HAP-1 (cell line): Measurements from ENCODE around the gene PRDM4.
"Not testable (repeated sequence)": the region's sequence is repeated elsewhere in the genome, so short reads cannot be mapped to it uniquely, and the experiment has no call there.

ENCODE experiments used
- DNase-seq, 2 experiments: peaks; one replicate each; pipeline ENCODE4 v3.0.0-alpha.2; 2016 to 2020; ENCODE audit warnings: low spot score in 2 of 2
- H3K27me3 ChIP-seq: fragments of 250-450 bp; sonication (Bioruptor Pico); 2 replicates; pipeline ENCODE4 v1.5.1; 2020; ENCODE audit warnings: low read depth, mild to moderate bottlenecking, moderate library complexity
- H3K36me3 ChIP-seq: fragments of 250-450 bp; sonication (Bioruptor Pico); replicated peaks from 2 replicates; pipeline ENCODE4 v1.5.1; 2020; ENCODE audit warnings: mild to moderate bottlenecking
- H3K4me1 ChIP-seq: fragments of 250-450 bp; sonication (Bioruptor Pico); 2 replicates; pipeline ENCODE4 v1.5.1; 2020; ENCODE audit warnings: mild to moderate bottlenecking
- H3K4me3 ChIP-seq: fragments of 250-450 bp; sonication (Bioruptor Pico); 2 replicates; pipeline ENCODE4 v1.5.1; 2020; ENCODE audit warnings: mild to moderate bottlenecking, moderate library complexity
- H3K9me3 ChIP-seq: fragments of 250-450 bp; sonication (Bioruptor Pico); 2 replicates; pipeline ENCODE4 v1.5.1; 2020; ENCODE audit warnings: mild to moderate bottlenecking, moderate library complexity
- in situ Hi-C: fragments of 300-500 bp; cut with MboI; formaldehyde crosslinking; loops from 3 replicates; pipeline ENCODE4 v1.14.3; 2020; ENCODE audit warnings: low sequenced_read_pairs, inconsistent platforms, mixed read lengths

PRDM4 gene

GRCh38 chr12:107749083-107749482, 11.9 kb downstream of the PRDM4 start:
- Histone ChIP-seq H3K4me1 (no peaks in the 10 kb centered on the region), H3K9me3 (no peaks in the 10 kb centered on the region), H3K27me3 (no peaks in the 10 kb centered on the region), H3K36me3 (peaks cover 94% of the 10 kb centered on the region), H3K4me3 (no peak overlapping the region)
- in situ Hi-C loops, result loop anchor here (25.0 kb wide), 1 partner anchor 788 kb away; no protein-coding TSS in a partner anchor
- DNase-seq, result no peak

- H3K36me3 ChIP-seq, result peaks cover 94% of the 10 kb centered on the region
- no peak for DNase-seq
Measured at GRCh38 chr12:107748472-107748871, 12.5 kb downstream of the PRDM4 start.

GRCh38 chr12:107736914-107737313, 24.0 kb downstream of the PRDM4 start:
- DNase-seq, result no peak
- H3K9me3 ChIP-seq, result no peaks in the 10 kb centered on the region
- H3K4me3 ChIP-seq, result no peak overlapping the region
- H3K4me1 ChIP-seq, result no peaks in the 10 kb centered on the region
- no peaks in the 10 kb centered on the region for H3K27me3 ChIP-seq
- peaks cover 89% of the 10 kb centered on the region for H3K36me3 ChIP-seq
- in situ Hi-C loops, result loop anchor here (25.0 kb wide), 1 partner anchor 800 kb away; no protein-coding TSS in a partner anchor

More at GRCh38 chr12:107748472-107748871, 12.5 kb downstream of the PRDM4 start:
- no peaks in the 10 kb centered on the region for H3K27me3 ChIP-seq
- in situ Hi-C loops, result loop anchor here (25.0 kb wide), 1 partner anchor 789 kb away; no protein-coding TSS in a partner anchor
- H3K9me3 ChIP-seq, result no peaks in the 10 kb centered on the region
- no peaks in the 10 kb centered on the region for H3K4me1 ChIP-seq
- H3K4me3 ChIP-seq, result no peak overlapping the region

GRCh38 chr12:107735763-107736162, 25.2 kb downstream of the PRDM4 start:
- Histone ChIP-seq H3K4me3 (no peak overlapping the region), H3K27me3 (no peaks in the 10 kb centered on the region), H3K36me3 (peaks cover 78% of the 10 kb centered on the region), H3K9me3 (no peaks in the 10 kb centered on the region), H3K4me1 (no peaks in the 10 kb centered on the region)
- DNase-seq, result no peak
- in situ Hi-C loops, result loop anchor here (25.0 kb wide), 1 partner anchor 802 kb away; no protein-coding TSS in a partner anchor

GRCh38 chr12:107734139-107734538, 26.8 kb downstream of the PRDM4 start:
- DNase-seq, result no peak
- no peak overlapping the region for H3K4me3 ChIP-seq
- H3K36me3 ChIP-seq, result peaks cover 61% of the 10 kb centered on the region
- H3K4me1 ChIP-seq, result no peaks in the 10 kb centered on the region
- H3K9me3 ChIP-seq, result no peaks in the 10 kb centered on the region
- no peaks in the 10 kb centered on the region for H3K27me3 ChIP-seq
- in situ Hi-C loops, result loop anchor here (25.0 kb wide), 1 partner anchor 803 kb away; no protein-coding TSS in a partner anchor

- Histone ChIP-seq H3K36me3 (peaks cover 44% of the 10 kb centered on the region), H3K4me1 (no peaks in the 10 kb centered on the region), H3K27me3 (no peaks in the 10 kb centered on the region), H3K4me3 (no peak overlapping the region), H3K9me3 (no peaks in the 10 kb centered on the region)
- in situ Hi-C loops, result loop anchor here (25.0 kb wide), 1 partner anchor 805 kb away; no protein-coding TSS in a partner anchor
- no peak for DNase-seq
Measured at GRCh38 chr12:107732365-107732764, 28.6 kb downstream of the PRDM4 start.

- Histone ChIP-seq H3K9me3 (no peaks in the 10 kb centered on the region), H3K36me3 (peaks cover 34% of the 10 kb centered on the region), H3K4me1 (no peaks in the 10 kb centered on the region), H3K27me3 (no peaks in the 10 kb centered on the region), H3K4me3 (no peak overlapping the region)
- DNase-seq, result no peak
- in situ Hi-C loops, result loop anchor here (25.0 kb wide), 1 partner anchor 806 kb away; no protein-coding TSS in a partner anchor
Measured at GRCh38 chr12:107731366-107731765, 29.6 kb downstream of the PRDM4 start.

- Histone ChIP-seq H3K27me3 (no peaks in the 10 kb centered on the region), H3K36me3 (peaks cover 28% of the 10 kb centered on the region), H3K9me3 (no peaks in the 10 kb centered on the region), H3K4me1 (no peaks in the 10 kb centered on the region), H3K4me3 (no peak overlapping the region)
- DNase-seq, result no peak
- in situ Hi-C loops, result loop anchor here (25.0 kb wide), 1 partner anchor 807 kb away; no protein-coding TSS in a partner anchor
Measured at GRCh38 chr12:107730618-107731341, 30.2 kb downstream of the PRDM4 start.

- in situ Hi-C loops, result loop anchor here (25.0 kb wide), 1 partner anchor 810 kb away; no protein-coding TSS in a partner anchor
- H3K4me3 ChIP-seq, H3K9me3 ChIP-seq, H3K27me3 ChIP-seq, DNase-seq, H3K36me3 ChIP-seq, H3K4me1 ChIP-seq: not testable (repeated sequence)
Measured at GRCh38 chr12:107727742-107728141, 33.2 kb downstream of the PRDM4 start.

GRCh38 chr12:107727327-107727726, 33.6 kb downstream of the PRDM4 start:
- not testable (repeated sequence) for DNase-seq, H3K27me3 ChIP-seq, H3K4me3 ChIP-seq, H3K36me3 ChIP-seq, H3K4me1 ChIP-seq, H3K9me3 ChIP-seq
- in situ Hi-C loops, result loop anchor here (25.0 kb wide), 1 partner anchor 810 kb away; no protein-coding TSS in a partner anchor

- H3K4me1 ChIP-seq, result no peaks in the 10 kb centered on the region
- H3K4me3 ChIP-seq, result no peak overlapping the region
- no peaks in the 10 kb centered on the region for H3K9me3 ChIP-seq
- in situ Hi-C loops, result no loop called here
- peaks cover 23% of the 10 kb centered on the region for H3K36me3 ChIP-seq
- DNase-seq, result no peak
- H3K27me3 ChIP-seq, result no peaks in the 10 kb centered on the region
Measured at GRCh38 chr12:107718606-107719005, 42.3 kb downstream of the PRDM4 start.

GRCh38 chr12:107715780-107716179, 45.2 kb downstream of the PRDM4 start:
- H3K27me3 ChIP-seq, result no peaks in the 10 kb centered on the region
- in situ Hi-C loops, result no loop called here
- H3K4me3 ChIP-seq, result no peak overlapping the region
- H3K36me3 ChIP-seq, result peaks cover 46% of the 10 kb centered on the region
- H3K9me3 ChIP-seq, result no peaks in the 10 kb centered on the region
- no peak for DNase-seq
- H3K4me1 ChIP-seq, result no peaks in the 10 kb centered on the region

- H3K4me3 ChIP-seq, in situ Hi-C loops, H3K27me3 ChIP-seq, H3K9me3 ChIP-seq, H3K4me1 ChIP-seq, DNase-seq: not testable (repeated sequence)
- H3K36me3 ChIP-seq, result peaks cover 84% of the 10 kb centered on the region
Measured at GRCh38 chr12:107705522-107705921, 55.4 kb downstream of the PRDM4 start.

- Histone ChIP-seq H3K4me3 (no peak overlapping the region), H3K4me1 (no peaks in the 10 kb centered on the region), H3K9me3 (no peaks in the 10 kb centered on the region), H3K36me3 (peaks cover 84% of the 10 kb centered on the region), H3K27me3 (no peaks in the 10 kb centered on the region)
- no peak for DNase-seq
- in situ Hi-C loops, result no loop called here
Measured at GRCh38 chr12:107704041-107704440, 56.9 kb downstream of the PRDM4 start.
